Caco-2 (cell line): ENCODE data around the gene SORBS1. TPM values are rescaled to one million over a fixed set of nuclear protein-coding genes. Genes with fewer than 3 reads are reported as not detected.

Experiments
- BruUV-seq: library from RNA; stranded (reverse); fragments of 400-500 nt; replicated peaks from 2 replicates; lab custom pipeline; 2021; lab: Mats Ljungman, UMichigan
- CTCF ChIA-PET: fragments of 300-600 bp; sonication (Branson Sonifier 250); formaldehyde crosslinking; loops from one replicate; lab custom pipeline; 2022; ENCODE audit warnings: antibody characterized with exemption; lab: Charles Lee
- POLR2A ChIA-PET: fragments of 300-600 bp; sonication (Branson Sonifier 250); formaldehyde crosslinking; loops from one replicate; lab custom pipeline; 2022; ENCODE audit warnings: antibody characterized with exemption; lab: Charles Lee
- DNase-seq, 2 experiments: peaks; one replicate each; pipeline versions ENCODE4 v3.0.0 to v3.0.0-alpha.2; 2020 to 2022
- H3K27me3 ChIP-seq: replicated peaks from 2 replicates; pipeline ENCODE4 v1.6.0; 2011; ENCODE audit warnings: low read length; ENCODE audit not compliant: control insufficient read depth, insufficient read depth
- H3K36me3 ChIP-seq: 2 replicates; pipeline ENCODE4 v1.5.1; 2011; ENCODE audit warnings: low read length; ENCODE audit not compliant: control insufficient read depth, insufficient read depth
- H3K4me1 ChIP-seq: fragments of 250-450 bp; sonication (Bioruptor Pico); 2 replicates; pipeline ENCODE4 v1.5.1; 2020; ENCODE audit warnings: mild to moderate bottlenecking
- H3K4me3 ChIP-seq: 2 replicates; pipeline ENCODE4 v1.5.1; 2011; ENCODE audit warnings: low read depth, mild to moderate bottlenecking, control low read depth, low read length
- H3K9me3 ChIP-seq: fragments of 250-450 bp; sonication (Bioruptor Pico); 2 replicates; pipeline ENCODE4 v1.5.1; 2020; ENCODE audit warnings: mild to moderate bottlenecking, moderate library complexity
- H3K27ac Mint-ChIP-seq: one replicate; pipeline ENCODE4 v1.8.0; 2022; ENCODE audit warnings: mixed read lengths; ENCODE audit not compliant: unreplicated experiment
- H3K27me3 Mint-ChIP-seq: one replicate; pipeline ENCODE4 v1.8.0; 2022; ENCODE audit warnings: mixed read lengths; ENCODE audit not compliant: insufficient read depth, unreplicated experiment
- H3K36me3 Mint-ChIP-seq: one replicate; pipeline ENCODE4 v1.8.0; 2022; ENCODE audit warnings: mild to moderate bottlenecking, mixed read lengths; ENCODE audit not compliant: insufficient read depth, unreplicated experiment
- H3K4me1 Mint-ChIP-seq: one replicate; pipeline ENCODE4 v1.8.0; 2022; ENCODE audit warnings: low read depth, mixed read lengths; ENCODE audit not compliant: unreplicated experiment
- H3K4me3 Mint-ChIP-seq: one replicate; pipeline ENCODE4 v1.8.0; 2022; ENCODE audit warnings: mild to moderate bottlenecking, moderate library complexity, mixed read lengths; ENCODE audit not compliant: unreplicated experiment
- H3K9me3 Mint-ChIP-seq: one replicate; pipeline ENCODE4 v1.8.0; 2022; ENCODE audit warnings: mixed read lengths; ENCODE audit not compliant: unreplicated experiment
- intact Hi-C: fragments of 100-400 bp; cut with micrococcal nuclease; formaldehyde crosslinking; loops from one replicate; pipeline ENCODE4 v1.10.0; 2022; ENCODE audit not compliant: unreplicated experiment
- total RNA-seq: library from RNA; stranded (reverse); gene quantifications from 2 replicates; pipeline ENCODE4 v1.2.3, GENCODE V29; 2022
- TF ChIP-seq, protein P1 (sequence below), 2 experiments: fragments of 200-600 bp in 1 of 2; IDR thresholded peaks; 1 replicate in 1 of 2; 2 replicates in 1 of 2; pipeline versions ENCODE4 v1.5.1 to v1.8.0; 2011 to 2022; ENCODE audit warnings: antibody characterized with exemption in 1 of 2, control low read depth in 1 of 2, inconsistent platforms in 1 of 2, low read depth in 1 of 2, low read length in 1 of 2, mild to moderate bottlenecking in 1 of 2, moderate library complexity in 1 of 2; ENCODE audit not compliant: insufficient read depth in 1 of 2, severe bottlenecking in 1 of 2, unreplicated experiment in 1 of 2

SORBS1 gene
- total RNA-seq, 1 experiment from 2014 or later: 39.3 TPM

DNA sequence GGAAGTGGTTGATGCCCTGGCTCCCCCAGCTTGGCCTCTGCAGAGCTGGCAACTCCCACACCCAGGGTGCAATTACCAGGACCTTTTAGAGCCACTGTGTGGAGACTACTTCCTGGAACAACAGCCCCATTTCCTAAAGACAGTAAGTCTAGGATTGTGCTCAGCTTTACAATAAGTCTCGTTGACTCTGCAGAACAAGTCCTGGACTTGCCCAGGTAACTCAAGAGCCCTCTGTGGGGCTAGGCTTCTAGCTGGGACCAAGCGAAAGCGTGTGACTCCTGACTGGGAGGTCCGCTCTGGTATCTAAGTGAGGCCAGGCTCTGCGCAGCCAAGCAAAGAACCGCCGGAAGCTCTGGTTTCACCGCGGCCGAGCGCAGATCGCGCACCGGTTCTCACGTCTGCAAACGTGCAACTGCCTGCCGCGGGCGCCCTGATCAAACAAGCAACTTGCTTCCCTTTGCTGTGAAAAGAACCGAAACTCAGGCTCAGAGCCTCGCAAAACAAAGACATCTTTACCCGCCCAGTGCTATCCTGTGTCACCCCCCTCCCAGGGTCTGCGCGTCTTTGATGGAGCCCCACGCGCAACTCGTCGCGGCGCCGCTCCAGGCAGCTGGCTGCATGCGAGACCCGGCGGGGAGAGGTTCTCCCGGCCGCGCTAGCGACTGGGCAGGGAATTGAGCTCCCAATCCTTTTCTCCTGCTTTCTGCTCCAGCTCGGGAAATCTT lies 266.0 kb downstream of the SORBS1 start:
- H3K4me1 Mint-ChIP-seq: peaks cover 6% of the 10 kb centered on the region
- H3K4me3 Mint-ChIP-seq: peak overlapping the region; percentile 7
- no TSS peak for BruUV-seq
- TF ChIP-seq, protein P1, sequence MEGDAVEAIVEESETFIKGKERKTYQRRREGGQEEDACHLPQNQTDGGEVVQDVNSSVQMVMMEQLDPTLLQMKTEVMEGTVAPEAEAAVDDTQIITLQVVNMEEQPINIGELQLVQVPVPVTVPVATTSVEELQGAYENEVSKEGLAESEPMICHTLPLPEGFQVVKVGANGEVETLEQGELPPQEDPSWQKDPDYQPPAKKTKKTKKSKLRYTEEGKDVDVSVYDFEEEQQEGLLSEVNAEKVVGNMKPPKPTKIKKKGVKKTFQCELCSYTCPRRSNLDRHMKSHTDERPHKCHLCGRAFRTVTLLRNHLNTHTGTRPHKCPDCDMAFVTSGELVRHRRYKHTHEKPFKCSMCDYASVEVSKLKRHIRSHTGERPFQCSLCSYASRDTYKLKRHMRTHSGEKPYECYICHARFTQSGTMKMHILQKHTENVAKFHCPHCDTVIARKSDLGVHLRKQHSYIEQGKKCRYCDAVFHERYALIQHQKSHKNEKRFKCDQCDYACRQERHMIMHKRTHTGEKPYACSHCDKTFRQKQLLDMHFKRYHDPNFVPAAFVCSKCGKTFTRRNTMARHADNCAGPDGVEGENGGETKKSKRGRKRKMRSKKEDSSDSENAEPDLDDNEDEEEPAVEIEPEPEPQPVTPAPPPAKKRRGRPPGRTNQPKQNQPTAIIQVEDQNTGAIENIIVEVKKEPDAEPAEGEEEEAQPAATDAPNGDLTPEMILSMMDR (IDR thresholded peaks at IDR 0.05; ENCODE audit: insufficient read depth in 1 of 2, low read depth in 1 of 2, low read length in 1 of 2, severe bottlenecking in 1 of 2, unreplicated experiment in 1 of 2): no peak
- no peaks in the 10 kb centered on the region for H3K9me3 Mint-ChIP-seq
- H3K27me3 Mint-ChIP-seq: no peaks in the 10 kb centered on the region
- Histone ChIP-seq H3K4me3 (0 out of 2 replicates have a peak overlapping the region, but pooled peaks have one; percentile 2), H3K36me3 (no peaks in the 10 kb centered on the region), H3K9me3 (no peaks in the 10 kb centered on the region), H3K27me3 (no peaks in the 10 kb centered on the region), H3K4me1 (peaks cover 10% of the 10 kb centered on the region; the same call in 1 of the 2 replicates)
- no peak for DNase-seq
- H3K27ac Mint-ChIP-seq: no peak overlapping the region
- ChIA-PET CTCF (interaction anchor here (0.6 kb wide), 1 partner anchor 69 kb away, joined by 12 read pairs; no protein-coding TSS in a partner anchor), POLR2A (no interaction called here)
- intact Hi-C loops: no loop called here
- H3K36me3 Mint-ChIP-seq: peaks cover 8% of the 10 kb centered on the region

DNA sequence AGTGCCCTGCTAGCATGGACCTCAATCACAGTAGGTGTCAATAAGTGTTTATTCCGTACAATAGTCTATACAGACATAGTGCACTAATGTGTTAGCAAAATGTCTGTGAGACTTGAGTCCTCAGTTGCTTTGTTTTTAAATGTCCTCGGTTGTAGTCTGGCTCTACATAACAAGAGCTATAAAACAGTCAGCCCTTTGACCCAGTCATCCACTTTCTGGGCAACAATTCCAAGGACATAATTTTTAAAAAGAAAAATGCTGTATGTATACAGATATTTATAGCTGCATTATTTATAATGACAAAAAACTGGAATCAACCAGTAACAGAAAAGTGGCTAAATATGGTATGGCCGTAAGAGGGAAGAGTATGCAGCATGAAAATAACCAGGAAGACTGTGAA lies 267.5 kb downstream of the SORBS1 start:
- POLR2A ChIA-PET: no interaction called here
- no TSS peak for BruUV-seq
- CTCF ChIA-PET: no interaction called here
- Histone ChIP-seq H3K4me3 (no peak overlapping the region), H3K27me3 (no peaks in the 10 kb centered on the region), H3K36me3 (no peaks in the 10 kb centered on the region), H3K9me3 (no peaks in the 10 kb centered on the region), H3K4me1 (peaks cover 16% of the 10 kb centered on the region)
- H3K4me3 Mint-ChIP-seq: no peak overlapping the region
- peaks cover 7% of the 10 kb centered on the region for H3K4me1 Mint-ChIP-seq
- H3K27ac Mint-ChIP-seq: no peak overlapping the region
- intact Hi-C loops: no loop called here
- H3K9me3 Mint-ChIP-seq: no peaks in the 10 kb centered on the region
- no peak for DNase-seq
- H3K27me3 Mint-ChIP-seq: no peaks in the 10 kb centered on the region
- TF ChIP-seq, protein P1 (IDR thresholded peaks at IDR 0.05; ENCODE audit: insufficient read depth in 1 of 2, low read depth in 1 of 2, low read length in 1 of 2, severe bottlenecking in 1 of 2, unreplicated experiment in 1 of 2): no peak
- H3K36me3 Mint-ChIP-seq: peaks cover 22% of the 10 kb centered on the region

DNA sequence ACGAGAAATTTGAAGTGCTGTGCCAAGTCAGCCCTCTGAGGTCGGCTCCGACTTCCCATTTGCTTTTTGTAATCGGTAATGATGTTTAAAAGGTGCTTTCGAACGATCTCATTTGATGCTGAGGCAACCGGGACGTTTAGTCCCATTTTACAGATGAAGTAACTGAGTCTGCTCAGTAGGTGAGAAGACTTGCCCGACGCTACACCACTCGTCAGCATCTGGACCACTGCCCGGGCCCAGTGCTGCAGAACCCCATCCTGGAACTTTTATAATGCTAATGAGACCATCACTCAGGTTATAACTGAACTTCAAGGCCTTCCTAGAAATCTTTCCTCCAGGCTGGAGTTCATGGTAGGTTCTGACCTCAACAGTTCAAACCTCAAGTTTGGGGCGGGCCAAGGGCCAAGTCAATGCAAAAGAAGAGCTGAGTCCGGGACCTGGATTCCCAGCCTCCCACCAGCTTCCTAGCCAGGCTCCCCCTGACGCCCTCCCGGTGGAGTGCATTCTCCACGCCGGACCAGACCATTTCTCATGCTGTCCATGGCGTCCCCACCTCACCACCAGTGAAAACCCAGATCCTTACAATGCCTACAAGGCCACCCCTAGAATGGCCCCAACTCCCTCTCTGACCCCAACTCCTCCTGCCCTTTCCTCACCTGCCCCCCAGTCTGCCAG lies 269.7 kb downstream of the SORBS1 start:
- Mint-ChIP-seq H3K27me3 (no peaks in the 10 kb centered on the region), H3K27ac (peak overlapping the region; percentile 80)
- H3K36me3 ChIP-seq: no peaks in the 10 kb centered on the region

More for the DNA sequence above, 269.7 kb downstream of the SORBS1 start:
- no peak for DNase-seq
- Histone ChIP-seq H3K9me3 (no peaks in the 10 kb centered on the region), H3K4me3 (peak overlapping the region; percentile 89), H3K4me1 (peaks cover 37% of the 10 kb centered on the region), H3K27me3 (no peaks in the 10 kb centered on the region)
- POLR2A ChIA-PET: no interaction called here
- H3K4me3 Mint-ChIP-seq: peak overlapping the region; percentile 82
- peaks cover 27% of the 10 kb centered on the region for H3K4me1 Mint-ChIP-seq
- intact Hi-C loops: no loop called here
- TF ChIP-seq, protein P1 (IDR thresholded peaks at IDR 0.05; ENCODE audit: insufficient read depth in 1 of 2, low read depth in 1 of 2, low read length in 1 of 2, severe bottlenecking in 1 of 2, unreplicated experiment in 1 of 2): no peak
- TSS peak; percentile 60 for BruUV-seq
- H3K9me3 Mint-ChIP-seq: no peaks in the 10 kb centered on the region
- H3K36me3 Mint-ChIP-seq: peaks cover 44% of the 10 kb centered on the region
- CTCF ChIA-PET: no interaction called here
